Adrenal gland (tissue), 5 donors: ENCODE data around the gene RNF126.

ENCODE experiments used
- CTCF ChIP-seq, 6 experiments: fragments of 450-650 bp in 4 of 6; fragments of 200-600 bp in 2 of 6; sonication (generic) in 1 of 6; IDR thresholded peaks; 1 replicate in 5 of 6; 2 replicates in 1 of 6; pipeline versions ENCODE4 v1.5.1 to v1.8.0; 2016 to 2021; ENCODE audit warnings: antibody characterized with exemption in 6 of 6, mild to moderate bottlenecking in 2 of 6, moderate library complexity in 1 of 6
- POLR2A ChIP-seq, 2 donors: fragments of 450-650 bp; IDR thresholded peaks; one replicate each; pipeline ENCODE4 v1.6.1; 2017; ENCODE audit warnings: antibody characterized with exemption in 2 of 2, mild to moderate bottlenecking in 2 of 2, moderate library complexity in 1 of 2
- donor health status: DM: no; HTN: no; CAD: no.

- TF ChIP-seq POLR2A (IDR thresholded peaks at IDR 0.05) (no peak), CTCF (IDR thresholded peaks at IDR 0.05) (peak; percentile 88 to 98 (median 96))
Observed at GRCh38 chr19:664913-665443, 2.0 kb upstream of the RNF126 start.
